ENCODE measurements around the gene MEGF10.

DNA sequence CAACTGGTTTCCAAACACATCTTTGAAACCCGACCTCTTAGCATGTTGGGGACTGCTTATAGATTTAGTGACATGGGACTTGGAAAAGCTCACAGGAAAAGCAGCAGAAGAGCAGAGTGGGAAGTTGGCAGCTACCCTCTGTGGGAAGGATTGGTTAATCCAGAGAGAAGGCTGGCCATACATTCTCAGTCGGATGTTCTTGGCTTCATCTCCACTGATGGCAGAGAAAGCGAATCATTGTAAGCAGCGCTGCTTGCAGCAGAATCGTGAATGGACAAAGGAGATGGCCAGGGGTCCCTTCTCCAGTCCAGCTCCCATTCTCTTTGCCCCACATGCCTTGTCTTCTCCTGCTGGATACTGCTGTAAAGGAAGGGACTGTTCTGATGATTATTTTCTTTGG, 62.7 kb downstream of the MEGF10 start:
- TF ChIP-seq, protein P1, sequence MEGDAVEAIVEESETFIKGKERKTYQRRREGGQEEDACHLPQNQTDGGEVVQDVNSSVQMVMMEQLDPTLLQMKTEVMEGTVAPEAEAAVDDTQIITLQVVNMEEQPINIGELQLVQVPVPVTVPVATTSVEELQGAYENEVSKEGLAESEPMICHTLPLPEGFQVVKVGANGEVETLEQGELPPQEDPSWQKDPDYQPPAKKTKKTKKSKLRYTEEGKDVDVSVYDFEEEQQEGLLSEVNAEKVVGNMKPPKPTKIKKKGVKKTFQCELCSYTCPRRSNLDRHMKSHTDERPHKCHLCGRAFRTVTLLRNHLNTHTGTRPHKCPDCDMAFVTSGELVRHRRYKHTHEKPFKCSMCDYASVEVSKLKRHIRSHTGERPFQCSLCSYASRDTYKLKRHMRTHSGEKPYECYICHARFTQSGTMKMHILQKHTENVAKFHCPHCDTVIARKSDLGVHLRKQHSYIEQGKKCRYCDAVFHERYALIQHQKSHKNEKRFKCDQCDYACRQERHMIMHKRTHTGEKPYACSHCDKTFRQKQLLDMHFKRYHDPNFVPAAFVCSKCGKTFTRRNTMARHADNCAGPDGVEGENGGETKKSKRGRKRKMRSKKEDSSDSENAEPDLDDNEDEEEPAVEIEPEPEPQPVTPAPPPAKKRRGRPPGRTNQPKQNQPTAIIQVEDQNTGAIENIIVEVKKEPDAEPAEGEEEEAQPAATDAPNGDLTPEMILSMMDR (conservative IDR thresholded peaks at IDR 0.05): no peak
- TF ChIP-seq EZH2 (IDR thresholded peaks at IDR 0.05; ENCODE audit: low read depth): no peak

Data from PC-9 (cell line).